Eye (tissue), 1 donor: Measurements from ENCODE around the gene ST6GALNAC5.
A peak's percentile ranks its signal among the peaks of the same experiment; 100 is the strongest.

Experiments
- DNase-seq: peaks from one replicate; pipeline ENCODE4 v3.0.0-alpha.2; 2015

The ST6GALNAC5 gene

DNA sequence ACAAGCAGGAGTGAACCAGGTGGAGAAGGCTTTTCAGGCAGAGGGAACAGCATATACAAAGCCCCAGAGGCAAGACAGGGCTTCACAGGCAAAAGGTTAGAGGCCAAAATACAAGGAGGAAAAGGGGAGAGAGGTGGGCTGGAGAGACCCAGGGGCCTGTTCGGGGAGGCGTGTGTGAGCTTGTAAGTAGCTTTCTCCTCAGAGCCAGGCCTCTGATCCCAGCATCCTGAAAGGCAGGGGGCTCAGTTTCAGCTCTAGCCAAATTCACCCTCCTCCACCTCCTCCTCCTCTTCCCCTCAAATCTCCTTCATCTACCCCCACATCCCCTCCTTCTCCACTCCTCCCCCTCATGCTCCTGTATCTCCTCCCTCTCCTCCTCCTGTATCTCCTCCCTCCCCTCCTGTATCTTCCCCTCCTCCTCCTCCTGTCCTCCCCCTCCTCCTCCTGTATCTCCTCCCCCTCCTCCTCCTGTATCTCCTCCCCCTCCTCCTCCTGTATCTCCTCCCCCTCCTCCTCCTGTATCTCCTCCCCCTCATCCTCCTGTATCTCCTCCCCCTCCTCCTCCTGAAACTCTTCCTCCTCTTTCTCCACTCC is 148.6 kb downstream of the ST6GALNAC5 start:
- peak; percentile 21 for DNase-seq

DNA sequence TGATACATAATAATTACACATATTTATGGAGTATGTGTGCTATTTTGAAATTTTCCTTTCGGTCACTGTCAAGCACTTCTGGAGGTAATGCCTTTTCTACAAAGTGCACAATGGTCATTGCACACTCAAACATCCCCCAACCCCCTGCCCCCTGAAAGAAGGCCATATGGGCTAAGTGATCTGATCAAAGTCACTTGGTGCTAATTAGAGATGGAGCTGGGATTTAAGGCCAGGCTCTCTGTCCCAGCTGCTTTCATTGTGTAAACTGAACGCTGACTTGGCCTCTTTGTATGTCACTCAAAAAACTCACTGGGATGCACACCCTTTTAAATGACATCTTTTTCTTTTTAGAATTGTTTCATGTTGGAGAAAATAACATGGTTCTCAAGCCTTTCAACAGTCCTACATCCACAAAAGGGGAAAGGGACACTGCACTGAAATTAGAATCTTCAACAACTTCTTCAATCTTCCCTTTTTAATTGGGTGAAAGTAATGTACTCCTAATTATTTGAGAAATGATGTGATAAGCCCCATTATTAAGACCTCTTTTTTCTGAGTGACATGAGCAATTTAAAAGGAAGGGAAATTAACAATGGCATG is 149.2 kb downstream of the ST6GALNAC5 start:
- DNase-seq: peak; percentile 89

DNA sequence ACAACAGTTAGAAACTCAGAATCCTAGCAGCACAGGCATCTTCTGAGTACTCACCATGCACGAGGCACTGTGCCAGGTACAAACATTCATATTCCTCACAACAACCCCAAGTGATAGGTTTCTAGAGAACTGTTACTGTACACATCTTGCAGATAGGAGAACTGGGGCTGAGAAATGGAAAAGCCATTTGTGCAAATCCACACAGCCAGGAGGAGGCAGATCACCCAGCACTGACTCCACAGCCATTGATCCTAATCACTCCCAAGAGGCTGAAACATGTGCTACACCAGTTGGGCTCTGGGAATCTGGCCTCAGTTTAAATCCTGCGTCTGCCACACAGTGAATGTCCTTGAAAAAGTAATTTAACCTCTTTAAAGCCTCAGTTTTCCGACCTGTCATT is 151.0 kb downstream of the ST6GALNAC5 start:
- DNase-seq: no peak

DNA sequence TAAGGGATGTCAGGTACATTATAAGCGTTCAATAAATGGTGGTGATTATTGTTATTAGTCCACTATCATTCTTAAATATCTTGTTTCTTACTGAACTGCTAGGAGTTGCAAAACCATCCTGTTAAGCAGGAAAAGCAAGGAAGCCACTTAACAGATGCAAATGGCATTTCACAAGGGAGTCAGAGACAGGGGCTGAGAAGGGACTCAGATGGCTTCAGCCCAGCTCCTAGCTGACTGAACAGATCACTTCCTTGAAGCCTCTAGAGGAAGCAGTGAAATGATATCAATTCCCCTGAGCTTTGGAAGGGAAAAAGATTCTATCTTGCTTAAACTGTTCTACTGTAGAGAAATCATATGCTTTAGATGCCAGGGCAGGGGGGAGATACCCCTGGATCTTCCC is 151.5 kb downstream of the ST6GALNAC5 start:
- peak; percentile 54 for DNase-seq

DNA sequence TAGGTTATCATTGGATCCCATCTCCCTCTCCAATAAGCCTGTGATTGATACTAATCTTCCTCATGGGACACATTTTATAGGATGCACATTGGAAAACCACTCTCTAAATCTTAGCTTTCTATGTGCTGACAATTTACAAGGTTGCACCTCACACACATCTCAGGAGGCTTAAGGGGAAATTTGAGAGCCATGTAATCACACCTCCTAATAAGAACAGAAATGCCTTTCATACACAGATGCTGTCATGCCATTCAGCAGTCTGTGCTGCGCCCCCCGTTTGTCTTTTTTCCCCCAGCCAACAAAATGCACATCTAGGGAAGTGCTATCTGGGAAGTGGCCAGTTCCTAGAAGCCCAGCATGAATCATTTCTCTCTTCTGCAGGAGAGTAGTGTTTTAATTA is 154.5 kb downstream of the ST6GALNAC5 start:
- no peak for DNase-seq

DNA sequence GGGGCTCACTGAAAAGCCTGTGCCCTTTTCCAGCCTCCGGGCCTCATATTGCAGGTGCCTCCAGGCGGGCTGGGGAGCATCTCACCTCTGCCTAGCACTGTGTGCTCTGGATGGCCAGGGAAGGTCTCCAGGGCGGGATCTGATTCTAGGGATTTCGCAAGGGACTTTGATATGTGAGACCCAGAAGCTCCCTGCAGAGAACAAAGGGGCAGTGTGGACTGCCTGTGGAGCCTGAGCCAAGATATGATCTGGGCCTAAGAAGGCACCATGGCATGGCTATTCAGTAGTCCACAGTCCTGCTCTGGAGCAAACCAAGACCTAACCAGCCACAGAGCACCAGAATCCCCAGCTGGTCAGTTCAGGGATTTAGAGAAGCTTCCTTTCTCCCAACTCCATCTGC is 157.2 kb downstream of the ST6GALNAC5 start:
- no peak for DNase-seq

DNA sequence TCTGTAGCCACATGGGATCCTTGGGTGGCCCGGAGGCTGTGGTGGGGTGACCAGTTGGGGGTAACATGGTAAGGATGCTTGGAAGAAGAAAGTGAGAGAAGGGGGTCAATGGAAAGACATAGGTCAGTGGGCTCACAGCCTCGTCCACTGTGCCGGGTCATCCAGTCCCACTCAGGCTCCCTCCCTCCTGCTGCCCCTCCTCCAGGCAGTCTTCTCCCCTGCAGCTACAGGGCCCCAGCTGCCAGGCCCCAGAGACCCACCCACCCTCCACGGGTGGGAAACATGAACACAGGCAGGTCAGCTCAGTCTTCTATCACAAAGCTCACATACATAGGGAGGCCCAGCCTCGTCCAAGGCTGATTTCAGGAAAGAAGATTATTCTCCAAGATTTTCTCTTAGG is 158.3 kb downstream of the ST6GALNAC5 start:
- DNase-seq: no peak

DNA sequence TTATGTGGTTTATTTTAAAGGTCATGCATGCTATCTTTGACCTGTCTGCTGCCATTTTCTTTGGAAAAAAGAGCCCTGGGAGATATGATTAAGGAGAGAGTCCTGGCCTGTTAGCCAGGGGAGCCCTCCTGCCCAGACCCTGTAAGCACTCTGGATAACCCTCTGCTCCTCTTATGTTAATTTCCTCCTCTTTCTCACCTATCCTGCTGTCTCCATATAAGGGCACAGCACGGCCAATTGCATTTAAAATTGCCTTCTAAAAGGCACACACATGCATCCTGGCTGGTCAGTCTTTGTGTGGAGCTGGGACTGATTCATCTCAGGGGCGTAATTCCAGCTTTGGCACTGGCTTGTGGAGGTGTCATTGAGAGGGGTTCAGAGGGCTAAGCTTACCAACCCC is 158.9 kb downstream of the ST6GALNAC5 start:
- DNase-seq: no peak

DNA sequence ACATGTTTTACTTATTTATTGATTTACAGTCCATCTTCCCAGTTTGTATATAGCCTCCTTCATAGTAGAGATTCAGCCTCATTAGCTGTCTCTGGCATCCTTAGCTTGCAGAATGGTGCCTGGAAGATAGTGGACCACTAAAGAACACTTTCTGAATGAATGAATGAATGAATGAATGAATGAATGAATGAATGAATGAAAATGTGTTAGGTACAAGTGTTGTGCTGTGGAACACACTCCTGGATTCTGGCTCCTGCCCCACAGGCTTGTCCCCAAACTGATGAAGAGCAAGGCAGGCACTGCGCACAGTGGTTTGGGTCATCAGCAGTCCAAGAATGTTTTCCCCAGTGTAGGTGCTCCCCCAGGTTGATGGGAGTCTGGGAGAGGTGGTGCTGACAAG is 159.4 kb downstream of the ST6GALNAC5 start:
- DNase-seq: no peak

DNA sequence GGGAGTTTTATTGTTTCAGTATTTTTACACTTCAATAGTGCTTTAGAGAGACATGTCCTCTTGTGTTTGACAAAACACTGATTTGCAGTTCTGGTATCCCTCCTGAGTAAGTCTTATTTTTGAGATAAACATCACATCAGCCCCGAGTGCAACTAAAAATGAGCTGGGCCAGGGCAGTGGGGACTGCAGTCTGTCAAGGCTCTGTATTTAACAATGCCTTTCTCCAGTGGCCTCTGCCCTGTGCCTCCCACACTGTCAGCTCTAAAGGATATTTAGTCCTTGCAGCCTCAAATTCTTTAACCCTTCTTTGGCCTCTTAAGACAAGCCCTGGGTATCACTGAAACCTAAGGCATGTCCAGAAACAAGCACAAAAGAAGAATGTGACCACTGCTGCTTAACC is 160.6 kb downstream of the ST6GALNAC5 start:
- DNase-seq: no peak

DNA sequence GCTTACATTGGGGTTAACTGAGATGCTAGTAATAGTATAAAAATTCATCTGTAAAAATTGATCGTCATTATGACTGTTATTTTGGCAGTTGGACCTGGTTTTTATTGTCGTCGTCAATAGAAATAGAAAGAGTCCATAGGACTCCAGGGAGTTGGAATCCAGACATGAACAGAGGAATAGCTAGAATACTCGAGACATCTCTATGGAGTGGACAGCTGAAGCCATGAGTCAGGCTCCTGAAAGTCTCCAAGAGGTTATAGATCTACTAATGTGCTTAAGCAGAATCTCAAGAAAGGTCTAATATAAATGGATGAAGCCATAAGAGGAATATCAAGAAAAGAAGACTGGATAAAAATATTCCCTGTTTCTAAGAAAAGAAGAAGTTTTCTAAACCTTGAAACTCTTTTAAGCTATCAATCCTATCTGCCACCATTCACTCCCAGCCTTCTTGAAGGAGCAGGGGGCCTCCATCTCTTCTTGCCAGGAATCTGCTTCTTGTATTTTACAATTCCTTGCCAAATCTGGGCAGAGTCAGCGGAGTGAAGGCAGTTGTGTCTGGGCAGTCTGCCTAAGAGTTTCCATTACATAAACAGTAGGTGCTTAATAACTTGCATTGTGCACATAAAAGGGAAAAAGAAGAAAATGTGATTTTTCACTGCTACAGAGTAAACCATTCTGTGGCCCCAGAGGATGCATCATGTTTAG is 163.3 kb downstream of the ST6GALNAC5 start:
- DNase-seq: no peak

DNA sequence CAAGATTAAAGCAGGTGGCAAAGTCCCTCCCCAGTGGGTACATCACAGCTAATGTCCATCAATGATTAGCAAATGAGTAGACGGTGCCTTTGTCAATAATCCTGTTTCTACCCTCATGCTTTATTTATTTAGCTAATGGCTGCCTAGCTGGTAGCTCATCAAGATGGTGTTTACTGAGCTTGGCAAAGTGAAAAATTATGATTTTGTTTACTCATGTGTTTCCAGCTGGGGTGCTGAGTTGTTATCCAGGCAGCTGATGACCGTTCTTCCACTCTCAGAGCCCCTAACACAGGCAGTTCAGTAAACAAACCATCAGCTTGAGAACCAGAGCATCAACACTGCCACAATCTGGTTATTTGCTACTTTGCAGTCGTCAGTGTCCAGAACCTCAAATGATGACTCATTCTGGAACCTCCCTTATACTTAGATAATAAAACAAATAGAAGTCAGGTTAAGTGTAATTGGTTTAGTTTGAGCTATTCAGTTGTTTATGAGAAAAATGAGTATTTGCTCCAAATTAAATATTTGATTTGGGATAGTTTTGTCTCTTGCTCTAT is 163.9 kb downstream of the ST6GALNAC5 start:
- no peak for DNase-seq

DNA sequence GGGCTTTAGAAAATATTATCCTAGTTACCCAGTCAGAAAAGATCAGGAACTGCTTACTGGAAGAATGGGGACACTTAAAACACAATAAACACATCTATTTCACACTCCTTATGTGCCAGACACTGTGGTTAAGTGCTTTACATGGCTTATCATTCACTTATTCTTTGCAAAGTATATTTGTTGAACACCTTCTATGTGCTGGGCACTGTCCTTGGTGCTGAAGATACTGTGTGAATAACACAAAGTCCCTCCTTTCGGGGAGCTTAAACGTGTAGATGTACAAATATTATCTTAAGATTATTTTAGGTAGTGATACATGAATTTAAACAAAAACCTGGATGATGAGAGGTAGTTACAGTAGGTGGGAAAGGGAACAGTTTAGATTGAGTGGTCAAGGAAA is 169.3 kb downstream of the ST6GALNAC5 start:
- no peak for DNase-seq

DNA sequence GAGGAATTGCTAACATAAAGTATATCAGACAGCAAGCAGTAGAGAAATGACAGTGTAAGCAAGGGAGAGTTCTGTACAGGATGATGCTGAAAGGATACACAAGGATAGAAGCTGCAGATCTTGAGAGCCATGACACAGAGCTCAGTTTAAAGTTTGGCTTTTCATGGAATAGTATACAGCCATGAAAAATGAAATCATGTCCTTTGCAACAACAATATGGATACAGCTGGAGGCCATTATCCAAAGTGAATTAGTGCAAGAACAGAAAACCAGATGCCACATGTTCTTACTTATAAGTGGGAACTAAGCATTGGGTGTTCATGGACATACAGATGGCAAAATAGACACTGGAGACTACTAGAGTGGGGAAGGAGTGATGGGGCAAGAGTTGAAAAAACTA is 169.8 kb downstream of the ST6GALNAC5 start:
- DNase-seq: no peak

DNA sequence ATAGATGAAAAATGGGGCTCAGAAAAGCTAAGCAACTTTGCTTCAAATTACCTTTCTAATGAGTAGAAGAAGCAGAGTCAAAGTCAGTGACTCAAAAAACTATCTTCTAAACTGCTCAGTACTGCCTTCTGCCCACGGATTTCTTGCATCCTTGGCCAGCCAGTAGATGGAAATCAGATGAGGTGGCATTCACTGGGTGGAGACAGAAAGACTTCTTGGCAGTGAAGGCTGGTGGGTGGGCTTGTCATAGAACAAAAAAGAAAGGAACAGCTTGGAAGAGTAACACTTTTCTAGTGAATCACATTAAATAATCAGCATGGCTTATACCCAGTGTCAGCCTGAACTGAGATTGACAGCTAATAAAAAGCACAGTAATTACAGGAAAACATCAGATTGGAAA is 170.7 kb downstream of the ST6GALNAC5 start:
- DNase-seq: no peak

DNA sequence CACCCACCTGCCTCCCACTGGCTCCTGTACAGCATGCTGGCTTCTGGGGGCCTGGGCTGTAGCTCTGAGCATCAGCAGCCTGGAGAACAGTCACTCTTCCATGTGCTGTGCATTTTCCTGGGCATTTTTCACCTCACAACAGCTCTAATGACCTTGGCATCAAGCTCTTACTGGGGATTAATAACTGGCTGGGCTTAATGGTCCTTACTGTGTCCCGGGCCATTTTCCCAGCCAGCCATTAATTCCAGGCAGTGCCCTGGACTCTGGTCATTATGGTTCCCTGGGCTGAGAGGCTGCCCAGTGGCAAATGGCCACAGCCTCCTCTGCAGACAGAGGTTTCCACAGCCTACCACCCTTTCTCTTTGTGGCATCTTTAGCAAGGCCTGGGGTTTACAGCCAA is 171.8 kb downstream of the ST6GALNAC5 start:
- no peak for DNase-seq

DNA sequence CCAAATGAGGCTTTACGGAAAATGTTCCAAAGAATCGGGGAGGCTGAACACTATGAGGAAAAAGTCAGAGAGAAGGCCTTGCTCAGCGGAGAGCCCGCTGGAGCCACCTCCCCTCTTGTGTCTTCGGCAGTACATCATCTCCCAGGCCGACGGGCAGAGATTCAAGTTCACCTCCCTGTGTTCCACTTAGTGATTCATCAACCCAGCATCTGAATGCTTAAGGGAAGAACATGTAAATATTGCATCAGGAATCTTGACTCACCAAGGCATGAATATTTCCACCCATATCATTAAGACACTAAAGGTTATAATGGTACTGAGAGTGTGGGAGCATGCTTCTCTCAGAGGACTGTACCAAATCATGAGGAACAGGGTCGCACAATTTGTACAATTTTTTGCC is 172.5 kb downstream of the ST6GALNAC5 start:
- no peak for DNase-seq

DNA sequence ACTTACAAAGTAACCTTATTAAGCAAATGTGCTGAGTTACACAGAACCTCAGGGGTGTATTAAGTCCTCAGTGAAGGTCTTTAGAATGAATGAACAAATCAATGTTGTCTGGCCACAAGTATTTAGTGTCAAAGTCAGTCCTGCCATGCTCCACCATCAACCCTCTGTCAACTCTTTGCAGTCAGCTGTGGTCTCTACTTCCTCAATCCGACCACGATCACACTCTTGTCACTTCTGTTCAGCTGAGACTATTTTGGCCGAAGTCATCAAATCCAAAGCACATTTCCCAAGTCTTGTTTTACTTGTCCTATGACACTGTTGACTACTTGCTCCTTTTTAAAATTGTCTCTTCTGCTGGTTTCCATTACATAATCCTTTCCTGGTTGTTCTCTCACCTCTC is 173.5 kb downstream of the ST6GALNAC5 start:
- no peak for DNase-seq

DNA sequence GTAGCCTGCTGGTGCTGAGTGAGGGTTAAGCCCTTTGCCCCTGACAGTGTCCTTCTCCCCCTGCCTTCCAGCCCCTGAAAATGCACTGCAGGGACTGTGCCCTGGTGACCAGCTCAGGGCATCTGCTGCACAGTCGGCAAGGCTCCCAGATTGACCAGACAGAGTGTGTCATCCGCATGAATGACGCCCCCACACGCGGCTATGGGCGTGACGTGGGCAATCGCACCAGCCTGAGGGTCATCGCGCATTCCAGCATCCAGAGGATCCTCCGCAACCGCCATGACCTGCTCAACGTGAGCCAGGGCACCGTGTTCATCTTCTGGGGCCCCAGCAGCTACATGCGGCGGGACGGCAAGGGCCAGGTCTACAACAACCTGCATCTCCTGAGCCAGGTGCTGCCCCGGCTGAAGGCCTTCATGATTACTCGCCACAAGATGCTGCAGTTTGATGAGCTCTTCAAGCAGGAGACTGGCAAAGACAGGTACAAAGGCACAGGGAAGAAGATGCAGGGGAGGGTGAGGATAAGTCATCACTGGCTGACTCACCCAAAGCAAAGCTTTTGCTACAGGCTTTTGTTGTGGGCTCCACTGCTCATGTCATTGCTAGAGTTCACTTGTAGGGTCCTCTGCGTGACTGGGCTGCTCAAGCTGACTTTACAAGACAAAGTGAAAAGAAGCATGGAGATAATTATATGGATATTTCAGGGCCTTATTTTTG is 177.0 kb downstream of the ST6GALNAC5 start:
- DNase-seq: no peak

DNA sequence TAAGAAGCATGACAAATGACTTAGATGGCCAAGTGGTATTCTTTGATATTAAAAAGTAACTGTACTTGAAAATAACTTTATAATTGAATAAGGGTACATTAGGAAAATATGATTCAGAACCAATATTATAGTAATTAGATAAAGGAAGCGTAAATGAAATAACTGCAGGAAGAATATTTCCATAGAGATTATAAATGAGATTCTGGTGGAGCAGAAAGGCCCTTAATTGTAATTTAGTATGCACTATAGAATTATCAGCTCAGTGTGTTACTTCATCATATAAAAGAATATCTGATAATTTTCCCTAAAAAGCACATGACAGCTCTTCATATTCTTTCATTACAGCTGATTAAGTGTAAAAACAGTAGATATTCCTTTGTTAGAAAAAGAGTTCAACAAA is 180.3 kb downstream of the ST6GALNAC5 start:
- DNase-seq: no peak

DNA sequence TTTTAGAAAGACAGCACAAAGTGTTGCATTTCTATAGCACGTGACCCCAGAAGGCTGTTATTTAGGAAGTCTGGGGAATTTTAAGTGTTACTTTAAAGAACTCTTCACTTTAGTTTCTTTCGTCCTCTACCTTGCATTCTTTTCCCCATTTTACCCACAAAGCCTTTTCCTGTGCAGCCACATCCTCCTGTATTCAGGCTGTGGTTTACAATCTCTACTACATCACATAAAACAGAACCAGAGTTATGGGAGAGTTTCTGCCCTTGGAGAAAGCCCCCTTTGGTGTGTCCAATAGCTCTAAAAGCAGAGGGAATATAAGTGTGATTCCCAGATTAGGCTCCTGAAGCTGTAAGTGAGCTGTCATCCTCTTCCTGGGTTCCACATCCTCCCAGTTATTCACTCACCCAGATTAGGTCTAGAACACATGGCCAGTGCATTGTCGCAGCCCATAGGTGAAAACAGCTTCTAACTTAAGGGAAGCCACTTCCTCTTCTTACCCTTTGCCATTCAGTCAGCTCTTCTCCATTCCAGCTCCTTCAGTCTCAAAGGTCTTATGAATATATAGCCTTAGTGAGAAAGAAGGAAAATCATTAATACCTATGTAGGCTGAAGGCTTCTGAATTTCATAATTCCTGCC is 180.8 kb downstream of the ST6GALNAC5 start:
- no peak for DNase-seq

DNA sequence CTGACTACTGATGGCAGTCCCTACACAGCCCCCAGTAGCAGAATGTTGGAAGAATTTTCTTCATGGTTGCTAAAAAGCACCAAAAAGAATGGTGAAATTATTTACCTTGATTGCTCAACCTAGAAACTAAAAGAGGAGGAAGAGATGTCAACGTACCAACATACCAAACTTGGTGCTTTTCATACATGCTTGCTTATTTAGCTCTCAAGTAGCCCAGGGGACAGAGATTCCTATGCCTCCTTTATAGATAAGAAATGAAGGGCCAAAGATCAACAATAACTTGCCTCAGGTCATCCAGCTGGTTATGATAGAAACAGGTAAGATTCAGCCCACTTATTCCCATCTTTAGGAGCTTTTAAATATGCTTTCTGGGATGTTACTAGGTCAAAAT is 181.3 kb downstream of the ST6GALNAC5 start:
- DNase-seq: no peak

DNA sequence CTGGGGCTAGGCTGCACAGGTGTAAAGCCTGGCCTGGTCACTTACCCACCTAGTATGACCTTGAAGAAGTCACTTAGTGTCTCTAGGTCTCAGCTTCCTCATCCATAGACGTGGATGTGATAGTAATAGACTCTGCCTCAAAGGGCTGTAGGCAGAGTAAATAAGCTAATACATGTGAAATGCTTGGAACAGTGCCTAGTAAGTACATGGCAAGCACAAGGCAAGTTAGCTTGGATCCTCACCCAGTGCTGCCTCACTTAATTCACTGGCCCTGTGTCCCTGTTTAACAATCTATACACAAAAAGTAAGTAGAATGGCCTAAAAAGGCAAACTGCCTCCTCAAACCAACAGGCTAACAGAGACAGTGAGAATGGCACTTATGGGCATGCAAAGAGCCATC is 184.1 kb downstream of the ST6GALNAC5 start:
- no peak for DNase-seq
